Motor neuron (in vitro differentiated cells): ENCODE data around the gene HIRA. TPM values are rescaled to one million over a fixed set of nuclear protein-coding genes. Genes with fewer than 3 reads are reported as not detected.

Experiments
- ATAC-seq, 8 experiments: fragments of 200-7000 bp; cut with Tn5 transposase; replicated peaks in 6 of 8; 2 replicates each; pipeline ENCODE4 v1.8.0; 2021; ENCODE audit warnings: mild to moderate bottlenecking in 8 of 8, moderate library complexity in 8 of 8
- H3K27ac ChIP-seq, 2 donors: fragments of 250-450 bp; sonication (Bioruptor Pico); 2 replicates each; pipeline ENCODE4 v1.9.0; 2021; ENCODE audit warnings: antibody characterized with exemption in 2 of 2, mild to moderate bottlenecking in 2 of 2, moderate library complexity in 1 of 2
- H3K4me1 ChIP-seq, 2 donors: fragments of 250-450 bp; sonication (Bioruptor Pico); replicated peaks in 1 of 2; 2 replicates each; pipeline ENCODE4 v1.6.1; 2021; ENCODE audit warnings: antibody characterized with exemption in 2 of 2, mild to moderate bottlenecking in 2 of 2, moderate library complexity in 1 of 2
- H3K4me3 ChIP-seq, 5 donors: fragments of 250-450 bp; sonication (Bioruptor Pico); 2 replicates each; pipeline ENCODE4 v1.9.0; 2021; ENCODE audit warnings: antibody characterized with exemption in 5 of 5, mild to moderate bottlenecking in 5 of 5, moderate library complexity in 4 of 5
- WGBS, 10 experiments: fragments of 450-650 bp; shearing (Covaris generic); methylation state at CpG; one replicate each; pipeline ENCODE4 v1.0.0; 2022; 5-methylcytosine and 5-hydroxymethylcytosine counted together
- in situ Hi-C, 9 experiments: fragments of 400-800 bp; cut with MboI; loops; one replicate each; pipeline ENCODE4 v1.15.0; 2021; ENCODE audit warnings: low sequenced_read_pairs in 9 of 9, low pct_unique_long_range_greater_than_20kb in 2 of 9; ENCODE audit not compliant: unreplicated experiment in 9 of 9
- total RNA-seq, 8 experiments: library from RNA; unstranded; fragments of 300-600 nt; gene quantifications; 2 replicates each; pipeline versions ENCODE4 v1.2.3 to v1.2.4, GENCODE V29; 2022

HIRA gene
- total RNA-seq, 8 experiments from 2014 or later = 9.9 to 30.1 (median 18.1) TPM

GRCh38 chr22:19303785-19304184, 127.7 kb downstream of the HIRA start:
- Histone ChIP-seq H3K27ac (no peak overlapping the region), H3K4me3 (no peak overlapping the region), H3K4me1 (no peaks in the 10 kb centered on the region)
- WGBS, 10 experiments = 0 to 44% (median 0%) methylated on average over 1 of the region's 1 CpG; no CpG with 5 or more reads in 7 of the 10 experiments
- ATAC-seq = no peak
- in situ Hi-C loops = no loop called here

GRCh38 chr22:19295733-19296132, 135.8 kb downstream of the HIRA start:
- H3K27ac ChIP-seq = no peak overlapping the region
- H3K4me1 ChIP-seq = peaks cover 0 to 6% of the 10 kb centered on the region in 2 donors
- H3K4me3 ChIP-seq = no peak overlapping the region
- in situ Hi-C loops = no loop called here
- ATAC-seq = no peak

DNA sequence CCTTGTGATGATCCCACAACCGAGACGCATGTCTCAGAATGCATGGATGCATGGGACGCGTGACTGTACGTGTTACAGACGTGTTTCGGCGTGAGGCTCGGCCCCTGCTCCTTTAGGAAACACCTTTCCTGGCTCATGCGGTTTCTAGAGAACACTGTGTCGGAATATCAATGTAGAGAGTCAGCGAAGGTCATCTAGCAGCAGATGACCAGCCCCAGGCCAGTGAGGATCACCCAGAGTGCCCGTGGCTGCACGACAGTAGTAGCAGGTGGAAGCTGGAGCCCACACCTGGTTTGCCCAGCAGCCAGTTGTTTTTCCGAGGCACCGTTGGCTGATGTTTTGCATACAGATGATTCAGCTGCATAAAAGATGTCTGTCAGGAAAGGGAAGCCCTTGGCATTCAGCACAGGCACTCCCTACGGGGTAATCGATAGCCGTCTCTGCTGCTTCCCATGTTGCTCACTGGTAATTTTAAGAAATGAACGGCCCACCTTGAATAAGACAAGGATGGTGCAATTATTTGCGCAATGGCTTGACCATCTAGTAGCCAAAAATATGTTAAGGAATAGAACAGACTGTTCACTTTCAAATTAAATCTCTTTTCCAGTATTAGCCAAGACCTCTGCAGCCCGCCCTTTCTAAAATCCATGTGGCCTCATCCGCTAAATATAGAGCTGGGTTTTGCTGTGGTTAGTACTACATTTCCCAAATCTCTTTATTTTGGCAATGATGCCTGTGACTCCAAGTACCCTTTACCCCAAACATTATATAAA, 138.9 kb downstream of the HIRA start:
- Histone ChIP-seq H3K4me1 (peaks cover 3 to 15% of the 10 kb centered on the region in 2 donors), H3K4me3 (peak overlapping the region in 4 of 5 donors; percentile 64 to 97 (median 80)), H3K27ac (no peak overlapping the region)
- 17 to 100% (median 80%) methylated on average over 2 to 14 of the region's 23 CpGs; no CpG with 5 or more reads in 1 of the 10 experiments for WGBS, 10 experiments
- in situ Hi-C loops = no loop called here
- peak in 1 of 8 experiments; percentile 13 for ATAC-seq

DNA sequence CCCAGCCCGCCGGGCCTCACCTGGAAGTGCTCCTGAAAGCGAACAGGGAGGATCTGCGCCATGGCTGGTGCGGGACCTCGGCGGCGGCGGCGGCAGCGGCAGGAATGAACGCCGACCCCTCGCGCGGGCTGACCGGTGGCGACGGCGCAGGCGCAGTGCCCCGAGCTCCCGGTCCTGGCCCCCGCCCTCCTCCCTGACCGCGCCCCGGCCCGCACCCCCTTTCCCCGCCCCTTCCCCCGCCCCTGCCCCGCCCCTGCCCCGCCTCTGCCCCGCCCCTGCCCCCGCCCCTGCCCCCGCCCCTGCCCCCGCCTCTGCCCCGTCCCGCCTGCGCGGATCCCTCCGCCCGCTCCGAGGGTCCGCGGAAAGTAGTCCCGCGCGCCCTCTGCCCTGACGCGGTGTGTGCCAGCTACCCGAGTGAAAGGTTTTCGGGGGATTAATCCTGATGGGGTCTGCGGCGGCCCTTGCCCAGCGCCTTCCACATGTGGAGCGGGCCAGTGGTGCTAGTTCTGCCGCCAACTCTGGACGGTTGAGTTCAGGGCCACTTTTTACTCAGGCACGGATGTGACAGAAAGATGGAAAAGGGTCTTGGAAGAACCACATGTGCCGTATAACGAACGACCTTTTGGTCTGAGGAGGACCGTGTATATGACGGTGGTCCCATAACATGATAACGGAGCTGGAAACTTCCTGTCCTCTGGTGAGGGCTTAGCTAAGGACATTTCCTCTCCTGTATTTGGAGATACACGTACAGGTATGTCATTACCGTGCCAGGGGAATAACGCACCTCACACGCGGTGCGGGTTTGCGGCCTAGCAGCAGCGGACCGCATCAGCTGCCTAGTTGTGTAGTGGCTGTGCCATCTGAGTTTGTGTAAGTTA, 139.7 kb downstream of the HIRA start, which contains the start of gene CLTCL1:
CLTCL1 (minus strand) TSS at position 140 of the 878 bp plus-strand sequence; CDS start at position 62, 78 bp downstream.
- in situ Hi-C loops = no loop called here
- 0 to 70% (median 6%) methylated on average over 3 to 11 of the region's 74 CpGs; no CpG with 5 or more reads in 4 of the 10 experiments for WGBS, 10 experiments
- Histone ChIP-seq H3K4me1 (peaks cover 3 to 17% of the 10 kb centered on the region in 2 donors), H3K4me3 (peak within 1 kb of the TSS; percentile 64 to 97 (median 89)), H3K27ac (peak within 1 kb of the TSS in 1 of 2 donors; percentile 12)
- peak; percentile 41 to 90 (median 84) for ATAC-seq

- Histone ChIP-seq H3K4me3 (peak overlapping the region; percentile 64 to 97 (median 89)), H3K4me1 (peaks cover 3 to 17% of the 10 kb centered on the region in 2 donors), H3K27ac (peak overlapping the region in 1 of 2 donors; percentile 12)
- ATAC-seq = peak; percentile 49 to 82 (median 68)
- WGBS, 10 experiments = 0% methylated on average over 3 to 5 of the region's 41 CpGs; no CpG with 5 or more reads in 8 of the 10 experiments
- in situ Hi-C loops = no loop called here
These were observed 140.3 kb downstream of the HIRA start for GRCh38 chr22:19291218-19291579.

- in situ Hi-C loops = no loop called here
- peak; percentile 21 to 38 (median 31) for ATAC-seq
- H3K27ac ChIP-seq = no peak overlapping the region
- peaks cover 3 to 17% of the 10 kb centered on the region in 2 donors for H3K4me1 ChIP-seq
- H3K4me3 ChIP-seq = peak overlapping the region; percentile 64 to 97 (median 89)
- WGBS, 10 experiments = 0 to 50% (median 8%) methylated on average over 1 to 16 of the region's 27 CpGs; no CpG with 5 or more reads in 1 of the 10 experiments
These were observed 140.9 kb downstream of the HIRA start for GRCh38 chr22:19290400-19291217.

GRCh38 chr22:19289475-19290161, 141.9 kb downstream of the HIRA start:
- Histone ChIP-seq H3K4me1 (peaks cover 3 to 17% of the 10 kb centered on the region in 2 donors), H3K4me3 (peak overlapping the region in 1 of 5 donors; percentile 3), H3K27ac (no peak overlapping the region)
- 60 to 100% (median 88%) methylated on average over 2 to 4 of the region's 5 CpGs for WGBS, 10 experiments
- no peak for ATAC-seq
- in situ Hi-C loops = no loop called here

DNA sequence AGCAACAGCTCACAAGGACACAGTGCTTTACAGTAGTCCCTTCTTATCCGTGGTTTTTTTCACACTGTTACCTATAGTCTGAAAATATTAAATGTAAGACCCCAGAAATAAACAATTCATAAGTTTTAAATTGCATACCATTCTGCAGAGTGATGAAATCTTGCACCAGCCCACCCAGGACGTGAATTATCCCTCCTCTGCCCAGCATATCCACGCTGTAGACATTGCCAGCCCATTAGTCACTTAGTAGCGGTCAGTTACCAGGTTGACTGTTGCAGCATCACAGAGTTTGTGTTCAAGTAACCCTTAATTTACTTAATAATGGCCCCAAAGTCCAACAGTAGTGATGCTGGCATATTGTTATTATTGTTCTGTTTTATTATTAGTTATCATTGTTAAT, 143.6 kb downstream of the HIRA start:
- peak in 3 of 8 experiments; percentile 28 to 45 (median 32) for ATAC-seq
- Histone ChIP-seq H3K4me1 (peaks cover 3 to 17% of the 10 kb centered on the region in 2 donors), H3K27ac (no peak overlapping the region), H3K4me3 (no peak overlapping the region)
- in situ Hi-C loops = no loop called here
- WGBS, 10 experiments = 0 to 100% (median 68%) methylated on average over 1 to 4 of the region's 4 CpGs; no CpG with 5 or more reads in 2 of the 10 experiments

- Histone ChIP-seq H3K27ac (no peak overlapping the region), H3K4me3 (no peak overlapping the region), H3K4me1 (peaks cover 3 to 13% of the 10 kb centered on the region in 2 donors)
- peak in 2 of 8 experiments; percentile 7 to 58 for ATAC-seq
- 10 to 83% (median 64%) methylated on average over 2 to 5 of the region's 5 CpGs; no CpG with 5 or more reads in 2 of the 10 experiments for WGBS, 10 experiments
- in situ Hi-C loops = no loop called here
These were observed 144.3 kb downstream of the HIRA start for GRCh38 chr22:19287076-19287707.

GRCh38 chr22:19285831-19286230, 145.7 kb downstream of the HIRA start:
- no peak overlapping the region for H3K4me3 ChIP-seq
- ATAC-seq = no peak
- in situ Hi-C loops = no loop called here
- H3K4me1 ChIP-seq = peaks cover 3 to 11% of the 10 kb centered on the region in 2 donors
- no peak overlapping the region for H3K27ac ChIP-seq
- 0 to 56% (median 17%) methylated on average over 1 of the region's 1 CpG; no CpG with 5 or more reads in 5 of the 10 experiments for WGBS, 10 experiments
